Glutamatergic neuron (in vitro differentiated cells): ENCODE data around the gene UBE2E3. TPM values are rescaled to one million over a fixed set of nuclear protein-coding genes. Genes with fewer than 3 reads are reported as not detected.
"Not testable (repeated sequence)": the region's sequence is repeated elsewhere in the genome, so short reads cannot be mapped to it uniquely, and the experiment has no call there.

ENCODE experiments used
- DNase-seq: peaks from one replicate; pipeline ENCODE4 v3.0.0; 2022
- H3K27ac Mint-ChIP-seq: one replicate; pipeline ENCODE4 v1.8.0; 2020; ENCODE audit warnings: mild to moderate bottlenecking, mixed read lengths, inconsistent platforms; ENCODE audit not compliant: unreplicated experiment
- H3K27me3 Mint-ChIP-seq: one replicate; pipeline ENCODE4 v1.8.0; 2020; ENCODE audit warnings: mild to moderate bottlenecking, moderate library complexity, mixed read lengths, inconsistent platforms; ENCODE audit not compliant: unreplicated experiment
- H3K36me3 Mint-ChIP-seq: one replicate; pipeline ENCODE4 v1.8.0; 2020; ENCODE audit warnings: mild to moderate bottlenecking, mixed read lengths, inconsistent platforms; ENCODE audit not compliant: unreplicated experiment
- H3K4me1 Mint-ChIP-seq: one replicate; pipeline ENCODE4 v1.8.0; 2020; ENCODE audit warnings: mild to moderate bottlenecking, low read depth, mixed read lengths, inconsistent platforms; ENCODE audit not compliant: unreplicated experiment
- H3K4me3 Mint-ChIP-seq: one replicate; pipeline ENCODE4 v1.8.0; 2020; ENCODE audit warnings: mild to moderate bottlenecking, mixed read lengths, inconsistent platforms; ENCODE audit not compliant: unreplicated experiment
- H3K9me3 Mint-ChIP-seq: one replicate; pipeline ENCODE4 v1.8.0; 2020; ENCODE audit warnings: mild to moderate bottlenecking, moderate library complexity, mixed read lengths, inconsistent platforms; ENCODE audit not compliant: unreplicated experiment
- total RNA-seq: library from RNA; stranded (reverse); fragmentation: NEBNext Ultra II Directional; extraction: Animal tissue kit (Norgen Biotek cat#: 25700); gene quantifications from one replicate; pipeline ENCODE4 v1.2.1, GENCODE V29; 2021; ENCODE audit not compliant: unreplicated experiment
- TF ChIP-seq, protein P1 (sequence below): fragments of 200-600 bp; sonication (generic); IDR thresholded peaks from one replicate; pipeline ENCODE4 v1.5.0; 2021; ENCODE audit not compliant: partially characterized antibody, unreplicated experiment

UBE2E3 gene
- total RNA-seq, 1 donor from 2014 or later = 294 TPM

DNA sequence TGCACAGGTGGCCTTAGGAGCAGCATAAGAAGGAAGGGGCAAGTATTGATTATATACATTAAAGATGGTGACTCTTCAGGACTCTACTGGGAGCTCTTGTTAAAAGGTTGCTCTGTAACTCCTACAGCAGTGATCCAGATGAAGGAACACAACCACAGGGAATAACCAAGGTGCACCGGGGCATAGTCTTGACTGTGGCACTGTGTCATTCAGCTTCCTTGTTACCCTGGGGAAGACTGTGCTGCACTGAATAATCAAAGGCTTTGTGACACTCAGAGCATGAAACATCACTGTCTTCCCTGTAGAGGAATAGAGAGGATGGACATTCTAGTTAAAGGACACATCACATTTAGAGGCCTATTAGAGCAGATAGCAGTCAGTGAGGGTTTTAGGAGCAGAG, 105.3 kb downstream of the UBE2E3 start:
- DNase-seq = no peak
- no peaks in the 10 kb centered on the region for H3K9me3 Mint-ChIP-seq
- peaks cover 4% of the 10 kb centered on the region for H3K4me1 Mint-ChIP-seq
- H3K4me3 Mint-ChIP-seq = no peak overlapping the region
- peaks cover 2% of the 10 kb centered on the region for H3K27me3 Mint-ChIP-seq
- peak overlapping the region; percentile 26 for H3K27ac Mint-ChIP-seq
- peaks cover 14% of the 10 kb centered on the region for H3K36me3 Mint-ChIP-seq
- TF ChIP-seq, protein P1, sequence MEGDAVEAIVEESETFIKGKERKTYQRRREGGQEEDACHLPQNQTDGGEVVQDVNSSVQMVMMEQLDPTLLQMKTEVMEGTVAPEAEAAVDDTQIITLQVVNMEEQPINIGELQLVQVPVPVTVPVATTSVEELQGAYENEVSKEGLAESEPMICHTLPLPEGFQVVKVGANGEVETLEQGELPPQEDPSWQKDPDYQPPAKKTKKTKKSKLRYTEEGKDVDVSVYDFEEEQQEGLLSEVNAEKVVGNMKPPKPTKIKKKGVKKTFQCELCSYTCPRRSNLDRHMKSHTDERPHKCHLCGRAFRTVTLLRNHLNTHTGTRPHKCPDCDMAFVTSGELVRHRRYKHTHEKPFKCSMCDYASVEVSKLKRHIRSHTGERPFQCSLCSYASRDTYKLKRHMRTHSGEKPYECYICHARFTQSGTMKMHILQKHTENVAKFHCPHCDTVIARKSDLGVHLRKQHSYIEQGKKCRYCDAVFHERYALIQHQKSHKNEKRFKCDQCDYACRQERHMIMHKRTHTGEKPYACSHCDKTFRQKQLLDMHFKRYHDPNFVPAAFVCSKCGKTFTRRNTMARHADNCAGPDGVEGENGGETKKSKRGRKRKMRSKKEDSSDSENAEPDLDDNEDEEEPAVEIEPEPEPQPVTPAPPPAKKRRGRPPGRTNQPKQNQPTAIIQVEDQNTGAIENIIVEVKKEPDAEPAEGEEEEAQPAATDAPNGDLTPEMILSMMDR = no peak

DNA sequence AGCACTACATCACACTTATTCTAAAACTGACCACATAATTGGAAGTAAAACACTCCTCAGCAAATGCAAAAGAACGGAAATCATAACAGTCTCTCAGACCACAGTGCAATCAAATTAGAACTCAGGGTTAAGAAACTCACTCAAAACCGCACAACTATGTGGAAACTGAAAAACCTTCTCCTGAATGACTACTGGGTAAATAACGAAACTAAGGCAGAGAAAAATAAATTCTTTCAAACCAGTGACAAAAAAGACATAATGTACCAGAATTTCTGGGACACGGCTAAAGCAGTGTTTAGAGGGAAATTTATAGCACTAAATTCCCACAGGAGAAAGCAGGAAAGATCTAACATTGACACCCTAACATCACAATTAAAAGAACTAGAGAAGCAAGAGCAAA, 111.5 kb downstream of the UBE2E3 start:
- DNase-seq, H3K4me1 Mint-ChIP-seq, H3K27me3 Mint-ChIP-seq, H3K4me3 Mint-ChIP-seq, H3K27ac Mint-ChIP-seq, H3K9me3 Mint-ChIP-seq: not testable (repeated sequence)
- H3K36me3 Mint-ChIP-seq = peaks cover 35% of the 10 kb centered on the region

DNA sequence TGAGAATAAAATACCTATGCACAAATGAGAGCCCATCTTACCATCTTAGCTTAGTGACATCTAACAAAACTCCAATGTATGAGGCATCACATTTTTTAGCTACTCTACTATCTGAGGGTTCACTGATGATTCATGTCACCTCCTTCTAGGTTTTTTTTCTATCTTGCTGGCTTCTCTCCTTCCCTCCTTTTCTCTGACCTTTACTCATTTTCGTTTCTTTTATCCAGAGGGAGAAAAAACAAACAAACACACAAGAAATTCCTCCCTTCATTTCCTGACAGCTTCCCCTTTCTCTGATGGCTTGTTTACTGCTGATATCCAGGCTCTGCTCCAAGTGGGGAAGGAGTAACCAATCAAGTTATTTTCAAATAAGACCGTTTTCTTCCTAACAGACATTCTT, 115.1 kb downstream of the UBE2E3 start:
- peaks cover 2% of the 10 kb centered on the region for H3K27me3 Mint-ChIP-seq
- H3K4me3 Mint-ChIP-seq = no peak overlapping the region
- DNase-seq = no peak
- H3K27ac Mint-ChIP-seq = no peak overlapping the region
- H3K36me3 Mint-ChIP-seq = peaks cover 23% of the 10 kb centered on the region
- H3K9me3 Mint-ChIP-seq = peaks cover 7% of the 10 kb centered on the region
- TF ChIP-seq, protein P1 = no peak
- H3K4me1 Mint-ChIP-seq = no peaks in the 10 kb centered on the region

DNA sequence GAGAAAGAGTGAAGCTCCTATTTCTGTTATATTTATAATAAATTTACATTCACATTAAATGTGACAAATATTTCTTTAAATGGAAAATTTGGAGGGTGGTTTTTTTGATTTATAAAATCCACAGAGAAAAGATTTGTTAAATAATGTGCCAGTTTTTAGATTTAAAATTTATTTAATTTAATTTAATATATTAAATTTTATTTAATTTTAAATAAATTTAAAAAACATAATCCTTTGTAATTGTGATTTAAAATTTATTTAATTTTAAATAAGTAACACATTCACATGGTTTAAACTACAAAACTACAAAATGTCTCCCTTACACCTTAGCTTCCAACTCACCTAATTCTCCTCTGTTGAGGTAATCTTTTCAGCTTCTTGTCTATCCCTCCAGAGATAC, 123.3 kb downstream of the UBE2E3 start:
- Mint-ChIP-seq H3K27ac (no peak overlapping the region), H3K4me3 (no peak overlapping the region)
- TF ChIP-seq, protein P1 = no peak

DNA sequence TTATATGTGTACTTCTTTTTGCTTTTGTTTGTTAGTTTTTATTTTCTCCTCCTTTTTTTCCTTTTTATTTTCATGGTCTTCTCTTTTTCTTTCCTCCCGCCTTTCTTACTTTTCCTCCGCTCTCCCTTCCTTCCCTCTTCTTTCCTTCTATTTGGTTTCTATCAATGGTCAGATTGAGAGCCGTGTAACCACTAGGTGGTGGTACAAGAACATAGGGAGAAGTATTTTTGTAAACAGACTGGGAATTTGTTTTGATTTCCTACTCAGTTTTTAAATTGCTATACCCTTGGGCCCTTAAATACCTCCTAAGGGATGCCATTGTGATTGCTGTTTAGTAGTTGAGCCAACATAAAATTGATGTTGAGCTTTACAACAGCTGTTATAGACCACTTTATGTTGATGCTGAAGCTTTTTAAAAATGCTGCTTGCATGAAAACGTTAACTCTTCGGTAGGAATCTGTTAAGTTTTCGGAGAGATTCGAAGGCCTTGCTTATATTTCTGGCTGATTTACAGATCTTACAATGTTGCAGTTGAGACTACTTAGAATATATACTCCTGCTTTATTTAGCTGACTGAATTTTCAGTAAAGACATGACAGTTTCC, 124.2 kb downstream of the UBE2E3 start:
- Mint-ChIP-seq H3K27ac (no peak overlapping the region), H3K4me1 (peaks cover 9% of the 10 kb centered on the region), H3K9me3 (no peaks in the 10 kb centered on the region), H3K27me3 (no peaks in the 10 kb centered on the region), H3K36me3 (no peaks in the 10 kb centered on the region), H3K4me3 (no peak overlapping the region)
- no peak for DNase-seq
- TF ChIP-seq, protein P1 = peak; percentile 64

More for the DNA sequence above, 123.3 kb downstream of the UBE2E3 start:
- Mint-ChIP-seq H3K36me3 (no peaks in the 10 kb centered on the region), H3K9me3 (no peaks in the 10 kb centered on the region), H3K4me1 (peaks cover 9% of the 10 kb centered on the region), H3K27me3 (no peaks in the 10 kb centered on the region)
- DNase-seq = no peak
